ENCODE data around the gene SH3PXD2A. TPM values are rescaled to one million over a fixed set of nuclear protein-coding genes. Genes with fewer than 3 reads are reported as not detected.
"Not testable (repeated sequence)": the region's sequence is repeated elsewhere in the genome, so short reads cannot be mapped to it uniquely, and the experiment has no call there.

SH3PXD2A gene
- total and polyA plus RNA-seq, 5 experiments from 2014 or later: 0.09 to 22.4 (median 0.50) TPM

DNA sequence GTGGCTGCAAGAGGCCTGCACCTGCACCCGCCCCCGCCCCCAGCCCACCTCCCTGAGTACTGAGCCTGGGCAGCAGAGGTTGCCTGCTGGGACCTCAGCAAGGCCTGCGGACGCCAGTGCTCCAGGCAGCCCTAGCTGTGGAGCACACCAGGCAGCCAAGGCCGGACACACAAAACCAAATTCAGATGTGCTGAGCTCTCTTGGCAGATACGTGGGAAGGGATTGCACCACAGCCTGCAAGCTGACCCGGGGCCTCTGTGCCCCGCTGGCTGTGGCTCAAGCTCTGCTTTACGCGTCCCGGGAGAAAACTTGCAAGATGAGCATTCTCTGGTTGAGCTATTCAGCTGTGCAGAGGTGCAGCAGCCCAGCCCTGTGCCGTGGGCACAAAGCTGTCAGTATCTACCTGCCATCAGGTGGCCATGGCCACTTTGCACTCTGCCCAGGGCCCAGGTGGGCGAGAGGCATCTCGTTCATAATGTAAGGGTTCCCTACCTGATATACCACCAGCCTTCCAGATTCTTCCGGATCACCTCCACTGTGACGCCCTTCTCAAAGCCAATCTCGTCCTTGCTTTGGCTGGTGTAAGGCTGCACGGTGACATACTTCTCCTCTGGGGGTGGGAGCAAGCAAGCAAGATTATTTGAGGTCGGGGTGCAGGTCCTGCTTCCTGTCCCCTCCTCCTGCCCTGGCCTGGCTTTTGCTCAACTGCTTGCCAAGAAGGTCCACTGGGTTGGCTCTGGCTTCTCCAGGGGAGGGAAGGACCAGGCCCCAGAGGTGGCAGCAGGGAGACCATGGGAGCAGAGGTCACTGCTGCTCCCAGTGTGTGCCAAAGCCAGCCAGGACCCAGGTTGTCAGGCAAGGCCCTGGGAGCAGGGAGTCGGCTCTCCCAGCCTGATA, 238.4 kb downstream of the SH3PXD2A start:
- ATAC-seq (no peak), DNase-seq (no peak)
- H3K27me3 Mint-ChIP-seq: no peaks in the 10 kb centered on the region
- no peaks in the 10 kb centered on the region for H3K4me1 Mint-ChIP-seq
- no peak overlapping the region for H3K4me3 Mint-ChIP-seq
- H3K27ac Mint-ChIP-seq: peak overlapping the region in 2 of 10 donors; percentile 6 to 28
- H3K36me3 Mint-ChIP-seq: peaks cover 0 to 16% (median 0%) of the 10 kb centered on the region in 3 donors
- H3K9me3 Mint-ChIP-seq: no peaks in the 10 kb centered on the region
- POLR2A ChIA-PET: no interaction called here

DNA sequence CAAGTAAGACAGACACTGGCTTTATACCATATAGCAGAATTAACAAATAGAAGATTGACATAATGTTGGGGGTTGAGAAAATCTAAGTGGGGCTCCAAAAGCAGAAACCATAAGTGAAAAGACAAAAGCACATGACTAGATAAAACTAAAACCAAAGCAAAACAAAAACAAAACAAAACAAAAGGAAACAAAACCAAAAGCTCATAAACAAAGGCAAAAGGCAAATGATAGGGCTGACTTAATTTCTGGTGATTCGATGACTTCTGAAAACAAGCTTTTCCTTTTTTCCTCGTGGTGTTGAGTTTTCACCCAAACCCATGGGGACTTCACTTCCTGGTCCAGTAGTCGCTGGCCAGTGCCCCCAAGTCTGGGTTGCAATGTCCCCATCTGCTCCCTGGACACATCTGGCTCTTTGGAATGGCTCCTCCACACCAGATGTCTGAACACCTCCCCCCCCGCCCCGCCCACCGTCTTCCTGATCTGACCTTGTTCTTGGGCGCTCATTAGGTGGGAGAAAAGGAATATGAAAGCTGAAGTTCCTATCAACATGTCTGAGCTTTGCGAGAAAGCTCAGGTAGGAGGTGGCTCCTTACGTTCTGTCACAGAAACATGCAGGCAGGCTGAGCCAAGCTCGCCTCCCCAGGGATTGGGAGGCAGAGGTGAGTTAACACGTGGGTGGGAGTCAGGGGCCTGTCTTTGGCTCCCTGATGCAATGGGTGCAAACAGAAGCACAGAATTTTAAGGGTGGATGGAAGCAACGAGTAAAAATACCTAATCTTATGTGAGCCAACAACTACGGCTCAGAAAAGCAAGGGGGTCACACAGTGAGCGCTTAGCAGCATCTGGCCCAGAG, 240.8 kb downstream of the SH3PXD2A start:
- Mint-ChIP-seq H3K27ac (peak overlapping the region in 6 of 10 donors; percentile 30 to 66 (median 46)), H3K27me3 (no peaks in the 10 kb centered on the region), H3K4me3 (no peak overlapping the region), H3K36me3 (peaks cover 0 to 16% (median 0%) of the 10 kb centered on the region in 3 donors), H3K9me3 (no peaks in the 10 kb centered on the region), H3K4me1 (no peaks in the 10 kb centered on the region)
- POLR2A ChIA-PET: no interaction called here
- no peak for DNase-seq
- no peak for ATAC-seq

DNA sequence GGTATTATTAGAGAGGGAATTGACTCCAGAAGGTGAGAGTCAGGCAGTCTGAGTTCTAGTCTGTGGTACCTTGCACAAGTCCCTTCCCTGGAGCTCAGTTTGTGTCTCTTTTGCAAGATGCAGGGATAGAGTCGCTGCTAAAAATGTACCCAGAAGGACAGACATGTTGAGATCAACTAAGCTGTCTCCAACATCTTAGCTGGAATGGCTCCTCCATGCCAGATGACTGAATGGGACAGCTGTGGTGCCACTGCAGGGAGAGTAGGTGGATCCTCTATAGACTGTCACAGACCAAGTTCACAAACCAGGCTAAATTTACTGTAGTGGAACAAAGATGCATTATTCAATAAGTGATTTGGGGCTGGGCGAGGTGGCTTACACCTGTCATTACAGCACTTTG, 241.8 kb downstream of the SH3PXD2A start:
- POLR2A ChIA-PET: no interaction called here
- Mint-ChIP-seq H3K27ac (no peak overlapping the region), H3K9me3 (no peaks in the 10 kb centered on the region), H3K4me1 (no peaks in the 10 kb centered on the region), H3K27me3 (no peaks in the 10 kb centered on the region), H3K36me3 (peaks cover 0 to 18% (median 0%) of the 10 kb centered on the region in 3 donors), H3K4me3 (no peak overlapping the region)
- DNase-seq (no peak), ATAC-seq (no peak)

DNA sequence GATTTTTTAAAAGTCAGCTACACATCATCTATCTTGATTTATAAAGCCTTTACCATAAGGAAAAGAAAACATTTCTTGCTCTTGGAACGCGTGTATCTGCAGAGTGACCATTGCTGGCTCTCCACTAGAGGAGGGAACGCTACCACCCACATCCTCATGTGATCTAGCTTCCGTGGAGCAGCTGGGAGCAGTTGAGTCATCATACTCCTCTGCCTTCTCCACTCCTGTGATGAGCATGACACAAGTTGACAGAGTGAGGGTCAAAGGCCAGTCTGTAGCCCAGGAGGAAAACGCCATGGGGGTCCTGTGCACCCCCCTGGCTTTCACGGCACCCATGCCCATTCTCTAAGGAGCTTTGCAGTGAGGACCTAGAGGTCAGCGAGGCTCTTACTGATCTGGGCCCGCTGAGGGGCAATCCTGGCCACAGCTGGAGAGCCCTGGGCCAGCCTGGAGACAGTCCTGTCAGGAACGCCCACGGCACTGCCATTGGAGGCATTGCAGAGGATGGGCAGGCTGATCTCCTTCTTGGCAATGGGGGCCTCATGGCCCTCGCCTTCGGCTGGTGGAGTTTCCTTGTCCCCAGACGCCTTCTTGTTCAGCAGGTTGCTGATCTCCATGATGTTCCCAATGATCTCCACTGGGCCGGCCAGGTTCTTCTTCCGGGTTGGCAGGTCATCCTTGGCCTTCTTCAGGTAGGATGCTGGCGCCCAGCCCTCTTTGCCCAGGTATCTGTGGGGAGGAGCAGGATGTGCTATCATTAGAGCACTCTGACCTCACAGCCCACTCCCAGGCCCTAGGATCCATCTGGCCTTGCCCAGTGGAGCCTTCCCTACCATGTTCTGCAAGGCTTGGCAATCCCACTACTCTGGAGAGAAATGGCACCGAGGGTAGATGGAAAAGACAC, 242.7 kb downstream of the SH3PXD2A start:
- Mint-ChIP-seq H3K4me1 (no peaks in the 10 kb centered on the region), H3K36me3 (peaks cover 0 to 18% (median 0%) of the 10 kb centered on the region in 3 donors), H3K9me3 (no peaks in the 10 kb centered on the region), H3K27me3 (no peaks in the 10 kb centered on the region), H3K27ac (no peak overlapping the region), H3K4me3 (no peak overlapping the region)
- ATAC-seq (no peak), DNase-seq (no peak)
- POLR2A ChIA-PET: no interaction called here

DNA sequence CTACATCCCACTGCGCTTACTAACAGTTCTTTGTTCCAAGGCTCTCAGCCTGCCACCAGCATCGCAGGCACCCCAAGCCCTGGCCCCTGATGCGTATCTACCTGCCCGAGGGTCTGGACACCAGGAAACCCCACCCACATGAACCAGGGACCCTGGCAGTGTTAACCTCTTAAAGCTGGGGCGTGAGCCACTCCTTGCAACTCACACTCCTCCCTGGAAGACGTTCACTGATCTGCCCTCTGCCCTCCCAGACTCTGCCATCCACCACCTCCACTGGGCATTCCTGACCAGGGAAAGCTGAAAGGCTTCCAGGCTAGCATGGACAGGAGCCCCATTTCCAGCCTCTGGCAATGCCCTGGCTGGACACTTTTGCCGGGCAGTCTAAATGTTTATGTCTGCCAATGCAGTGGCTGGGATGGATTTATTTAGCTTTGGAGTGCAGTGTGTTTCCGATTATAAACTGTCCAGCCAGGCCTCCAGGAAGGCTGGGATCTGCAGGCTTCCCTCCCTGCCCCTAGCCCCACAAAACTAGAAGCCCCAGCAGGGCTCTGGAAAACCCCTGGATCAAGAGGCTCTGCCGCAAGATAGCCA, 244.4 kb downstream of the SH3PXD2A start:
- peaks cover 0 to 16% (median 0%) of the 10 kb centered on the region in 3 donors for H3K36me3 Mint-ChIP-seq
- H3K4me3 Mint-ChIP-seq: no peak overlapping the region
- no peaks in the 10 kb centered on the region for H3K27me3 Mint-ChIP-seq
- no peak overlapping the region for H3K27ac Mint-ChIP-seq
- POLR2A ChIA-PET: interaction anchor here (0.7 kb wide), 1 partner anchor 20 kb away, joined by 3 read pairs; no protein-coding TSS in a partner anchor
- no peak for ATAC-seq
- no peaks in the 10 kb centered on the region for H3K4me1 Mint-ChIP-seq
- no peak for DNase-seq
- H3K9me3 Mint-ChIP-seq: no peaks in the 10 kb centered on the region

DNA sequence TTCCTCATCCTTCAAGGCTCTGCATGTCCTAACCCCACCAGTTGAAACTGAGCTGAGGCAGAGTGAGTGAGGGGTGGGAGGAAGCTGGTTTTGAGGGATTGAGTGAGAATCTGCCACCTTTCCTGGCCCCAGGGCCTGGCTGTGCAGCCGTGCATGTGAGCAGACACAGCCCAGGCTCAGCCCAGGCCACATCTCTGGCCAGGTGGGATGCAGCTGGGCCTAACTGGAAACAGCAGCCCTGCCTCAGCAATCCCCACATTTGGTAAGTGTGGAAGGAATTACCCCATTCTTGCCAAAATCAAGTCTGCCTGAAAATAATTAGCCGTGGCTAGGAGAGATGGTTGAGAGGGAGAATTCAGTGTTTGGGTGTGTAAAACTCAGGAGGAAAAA, 245.3 kb downstream of the SH3PXD2A start:
- no peaks in the 10 kb centered on the region for H3K9me3 Mint-ChIP-seq
- POLR2A ChIA-PET: no interaction called here
- H3K27ac Mint-ChIP-seq: no peak overlapping the region
- DNase-seq: no peak
- no peaks in the 10 kb centered on the region for H3K27me3 Mint-ChIP-seq
- no peak for ATAC-seq
- H3K36me3 Mint-ChIP-seq: peaks cover 0 to 14% (median 0%) of the 10 kb centered on the region in 3 donors
- H3K4me3 Mint-ChIP-seq: no peak overlapping the region
- H3K4me1 Mint-ChIP-seq: no peaks in the 10 kb centered on the region

DNA sequence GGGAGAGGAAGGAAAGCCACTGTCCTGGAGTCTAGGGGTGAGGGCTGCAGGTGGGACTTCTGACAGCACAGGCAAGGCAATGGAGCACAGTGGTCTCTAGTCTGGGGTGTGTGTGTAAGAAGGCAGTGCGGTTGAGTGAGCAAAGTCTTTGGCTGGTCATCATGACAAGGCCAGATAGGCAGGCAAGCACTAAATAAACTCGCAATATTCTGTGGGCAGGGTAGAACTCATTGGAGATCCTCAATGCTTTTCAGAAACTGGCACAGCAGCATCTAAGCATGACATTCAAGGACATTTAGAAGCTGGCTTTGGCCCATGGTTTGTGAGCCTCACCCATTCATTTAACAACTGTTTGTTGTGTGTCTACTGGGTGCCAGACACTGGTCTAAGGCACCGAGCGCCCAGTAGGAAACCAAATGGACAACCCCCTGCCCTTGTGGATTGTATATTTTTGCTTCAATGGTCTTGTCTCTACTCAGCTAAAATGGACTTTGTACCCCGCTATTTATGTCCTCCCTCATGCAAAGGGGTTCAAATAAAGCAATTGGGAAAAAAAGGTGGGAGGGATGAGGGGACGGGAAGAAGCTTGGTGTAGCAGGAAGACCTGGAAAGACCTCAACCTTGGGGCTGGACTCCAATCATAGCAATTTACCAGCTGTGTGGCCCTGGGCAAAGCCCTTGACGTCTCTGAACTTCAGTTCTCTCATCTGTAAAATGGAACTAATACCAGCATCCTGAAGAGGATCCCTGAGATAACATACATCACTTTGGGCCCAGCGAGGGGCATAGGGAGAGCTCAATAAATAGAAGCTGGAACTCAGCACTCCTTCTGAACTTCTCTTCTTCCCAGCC, 245.9 kb downstream of the SH3PXD2A start:
- POLR2A ChIA-PET: interaction anchor here (0.7 kb wide), 1 partner anchor 27 kb away, joined by 5 read pairs; no protein-coding TSS in a partner anchor
- Mint-ChIP-seq H3K27ac (peak overlapping the region in 1 of 10 donors; percentile 43), H3K9me3 (no peaks in the 10 kb centered on the region), H3K27me3 (no peaks in the 10 kb centered on the region), H3K4me3 (no peak overlapping the region), H3K36me3 (peaks cover 0 to 10% (median 0%) of the 10 kb centered on the region in 3 donors), H3K4me1 (no peaks in the 10 kb centered on the region)
- DNase-seq (no peak), ATAC-seq (no peak)

DNA sequence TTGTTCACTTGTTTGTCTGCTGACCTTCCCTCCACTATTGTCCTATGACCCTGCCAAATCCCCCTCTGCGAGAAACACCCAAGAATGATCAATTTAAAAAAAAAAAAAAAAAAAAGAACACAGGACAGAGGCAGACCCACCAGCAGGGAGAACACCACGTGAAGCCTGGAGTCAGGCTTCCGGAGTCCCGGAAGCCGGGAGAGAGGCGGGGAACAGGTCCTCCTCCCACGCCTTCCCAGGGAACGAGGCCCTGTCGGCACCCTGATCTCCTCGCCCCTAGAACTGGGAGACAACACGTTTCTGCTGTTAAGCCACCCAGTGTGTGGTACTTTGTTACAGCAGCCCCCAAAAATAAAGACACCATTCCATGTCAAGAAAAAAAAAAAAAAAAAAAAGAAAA, 247.3 kb downstream of the SH3PXD2A start:
- H3K36me3 Mint-ChIP-seq, DNase-seq, H3K4me3 Mint-ChIP-seq, H3K9me3 Mint-ChIP-seq, H3K27me3 Mint-ChIP-seq, H3K27ac Mint-ChIP-seq, POLR2A ChIA-PET, H3K4me1 Mint-ChIP-seq, ATAC-seq: not testable (repeated sequence)

DNA sequence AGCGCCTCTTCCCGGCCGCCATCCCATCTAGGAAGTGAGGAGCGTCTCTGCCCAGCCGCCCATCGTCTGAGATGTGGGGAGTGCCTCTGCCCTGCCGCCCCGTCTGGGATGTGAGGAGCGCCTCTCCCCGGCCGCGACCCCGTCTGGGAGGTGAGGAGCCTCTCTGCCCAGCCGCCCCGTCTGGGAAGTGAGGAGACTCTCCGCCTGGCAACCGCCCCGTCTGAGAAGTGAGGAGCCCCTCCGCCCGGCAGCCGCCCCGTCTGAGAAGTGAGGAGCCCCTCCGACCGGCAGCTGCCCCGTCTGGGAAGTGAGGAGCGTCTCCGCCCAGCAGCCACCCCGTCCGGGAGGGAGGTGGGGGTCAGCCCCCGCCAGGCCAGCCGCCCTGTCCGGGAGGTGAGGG, 248.3 kb downstream of the SH3PXD2A start:
- H3K9me3 Mint-ChIP-seq, H3K4me1 Mint-ChIP-seq, POLR2A ChIA-PET, H3K4me3 Mint-ChIP-seq, DNase-seq, H3K27ac Mint-ChIP-seq, ATAC-seq, H3K27me3 Mint-ChIP-seq: not testable (repeated sequence)
- H3K36me3 Mint-ChIP-seq: peaks cover 0 to 11% (median 0%) of the 10 kb centered on the region in 3 donors

DNA sequence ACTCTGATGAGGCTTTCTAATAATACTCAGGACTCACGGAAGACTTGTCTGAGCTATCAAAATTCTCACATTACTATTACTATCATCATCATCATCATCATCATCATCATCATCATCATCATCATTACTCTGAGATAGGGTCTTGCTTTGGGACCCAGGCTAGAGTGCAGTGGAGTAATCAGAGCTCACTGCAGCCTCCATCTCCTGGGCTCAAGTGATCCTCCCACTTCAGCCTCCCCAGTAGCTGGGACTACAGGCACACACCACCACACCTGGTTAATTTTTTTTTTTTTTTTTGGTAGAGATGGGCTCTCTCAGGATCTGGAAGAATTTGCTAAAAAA, 249.3 kb downstream of the SH3PXD2A start:
- H3K9me3 Mint-ChIP-seq: not testable (repeated sequence)
- POLR2A ChIA-PET: interaction anchor here (0.6 to 0.7 kb wide), 5 partner anchors 16 to 155 kb away, joined by 3 to 4 read pairs (median 3); no protein-coding TSS in a partner anchor

DNA sequence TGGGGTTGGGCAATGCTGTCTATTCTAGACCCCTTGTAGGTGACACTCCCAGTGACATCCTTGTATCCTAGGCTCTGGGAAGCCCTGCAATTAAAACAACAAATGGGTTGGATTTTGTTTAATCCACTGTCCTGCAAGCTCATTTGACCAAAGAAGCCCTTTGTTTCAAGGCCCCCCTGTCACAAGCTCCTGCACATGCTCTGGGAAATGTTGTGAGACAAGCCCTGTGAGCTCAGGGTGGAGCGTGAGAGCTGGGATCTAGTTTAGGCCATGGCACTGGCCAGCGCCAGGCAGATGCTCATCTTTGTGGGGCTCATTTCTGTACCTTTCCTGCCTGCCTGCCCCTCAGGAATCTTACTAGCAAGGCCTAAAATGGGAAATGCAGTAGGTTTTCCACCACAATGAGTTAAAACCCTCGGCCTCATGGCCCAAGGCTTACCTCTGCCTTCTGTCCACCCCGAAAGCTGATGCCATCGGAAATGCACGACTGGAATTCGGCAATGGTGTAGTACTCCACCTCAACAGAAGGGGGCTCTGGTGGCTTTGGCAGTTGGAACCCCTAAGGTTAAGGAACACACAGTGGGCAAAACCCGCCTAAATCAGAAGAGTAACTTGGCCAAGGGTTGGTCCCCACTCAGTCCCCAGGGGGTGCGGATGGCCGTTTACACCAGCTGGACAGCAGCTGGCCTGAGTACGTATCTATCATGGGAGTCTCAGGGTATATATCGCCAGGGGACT, 249.8 kb downstream of the SH3PXD2A start:
- POLR2A ChIA-PET: interaction anchor here (0.6 to 0.7 kb wide), 3 partner anchors 15 to 82 kb away, joined by 3 to 4 read pairs (median 3); no protein-coding TSS in a partner anchor
- DNase-seq (peak in 6 of 10 donors; percentile 9 to 50 (median 35)), ATAC-seq (peak in 1 of 2 donors; percentile 41)
- no peak overlapping the region for H3K4me3 Mint-ChIP-seq
- no peaks in the 10 kb centered on the region for H3K27me3 Mint-ChIP-seq
- H3K27ac Mint-ChIP-seq: peak overlapping the region in 1 of 10 donors; percentile 43
- H3K9me3 Mint-ChIP-seq: no peaks in the 10 kb centered on the region
- peaks cover 0 to 11% (median 0%) of the 10 kb centered on the region in 3 donors for H3K36me3 Mint-ChIP-seq
- peaks cover 0 to 2% (median under 1%) of the 10 kb centered on the region in 4 donors for H3K4me1 Mint-ChIP-seq

More for the DNA sequence above, 249.3 kb downstream of the SH3PXD2A start:
- H3K27me3 Mint-ChIP-seq, ATAC-seq, DNase-seq, H3K4me1 Mint-ChIP-seq, H3K4me3 Mint-ChIP-seq: not testable (repeated sequence)
- H3K36me3 Mint-ChIP-seq: peaks cover 0 to 11% (median 0%) of the 10 kb centered on the region in 3 donors
- H3K27ac Mint-ChIP-seq: peak overlapping the region in 1 of 10 donors; percentile 43

Measured in naive thymus-derived CD8-positive, alpha-beta T cell (primary cell).